Measurements from ENCODE around the gene OPRL1.

The OPRL1 gene

GRCh38 chr20:64080013-64080812 lies at the start of gene OPRL1:
Gene OPRL1, plus strand, starts transcription at chr20:64080082. Its CDS starts 12,639 bp downstream, at chr20:64092721.
- DNase-seq: peak in 1 of 2 experiments; percentile 27

GRCh38 chr20:64030371-64031134 lies 49.3 kb upstream of the OPRL1 start:
- DNase-seq: no peak

DNA sequence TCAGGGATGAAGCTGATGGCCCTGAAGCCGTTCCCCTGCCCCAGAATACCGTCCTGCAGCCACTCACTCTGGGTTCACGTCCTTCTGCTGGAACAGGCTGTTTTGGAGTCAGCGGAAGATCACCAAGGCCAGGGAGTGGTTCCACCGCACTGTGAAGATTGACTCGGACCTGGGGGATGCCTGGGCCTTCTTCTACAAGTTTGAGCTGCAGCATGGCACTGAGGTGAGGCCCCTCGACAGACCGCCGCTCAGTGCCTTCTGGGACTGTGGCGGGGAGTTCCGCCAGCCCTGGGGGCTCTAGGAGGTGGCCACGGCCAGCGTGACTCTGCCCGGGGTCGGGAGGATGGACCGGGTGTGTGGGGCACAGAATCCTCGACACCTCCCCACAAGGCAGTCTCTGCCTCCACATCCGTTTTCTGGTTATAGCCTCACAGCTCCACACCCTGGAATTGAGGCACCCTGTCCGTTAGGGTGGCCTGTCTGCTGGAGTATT lies 48.0 kb upstream of the OPRL1 start:
- no peak for DNase-seq

DNA sequence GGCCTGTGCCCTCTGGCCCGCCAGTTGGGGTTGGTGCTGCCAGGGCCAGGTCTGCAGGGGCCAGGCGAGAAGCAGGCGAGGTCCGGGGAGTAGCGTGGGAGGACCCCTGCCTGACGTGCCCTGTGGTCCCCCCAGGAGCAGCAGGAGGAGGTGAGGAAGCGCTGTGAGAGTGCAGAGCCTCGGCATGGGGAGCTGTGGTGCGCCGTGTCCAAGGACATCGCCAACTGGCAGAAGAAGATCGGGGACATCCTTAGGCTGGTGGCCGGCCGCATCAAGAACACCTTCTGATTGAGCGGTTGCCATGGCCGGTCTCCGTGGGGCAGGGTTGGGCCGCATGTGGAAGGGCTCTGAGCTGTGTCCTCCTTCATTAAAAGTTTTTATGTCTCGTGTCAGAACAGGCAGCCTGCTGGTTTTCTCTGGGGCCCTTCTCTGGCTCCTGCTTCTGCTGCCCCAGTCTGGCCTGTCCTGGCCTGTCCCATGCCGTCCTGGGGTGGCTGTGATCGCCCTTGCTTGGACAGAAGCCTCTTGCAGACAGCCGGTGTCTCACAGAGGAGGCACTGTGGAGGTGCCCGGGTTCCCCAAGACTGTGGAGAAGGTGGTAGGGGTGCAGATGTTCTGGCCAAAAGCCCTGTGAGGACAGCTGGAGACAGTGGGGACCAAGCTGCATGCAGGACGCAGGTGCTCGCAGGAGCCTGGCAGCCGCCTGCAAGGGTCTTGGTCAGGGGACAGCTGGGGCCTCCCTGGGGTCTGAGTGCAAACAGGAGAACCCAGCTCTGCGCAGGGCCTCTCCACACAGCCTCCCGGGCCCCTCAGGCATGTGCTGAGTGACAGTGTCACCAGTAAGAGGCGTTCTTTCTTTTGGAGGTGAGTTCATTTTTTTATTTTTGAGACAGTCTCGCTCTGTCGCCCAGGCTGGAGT lies 46.9 kb upstream of the OPRL1 start:
- no peak for DNase-seq

- no peak for DNase-seq
Observed at GRCh38 chr20:64033981-64034493, 45.8 kb upstream of the OPRL1 start.

DNA sequence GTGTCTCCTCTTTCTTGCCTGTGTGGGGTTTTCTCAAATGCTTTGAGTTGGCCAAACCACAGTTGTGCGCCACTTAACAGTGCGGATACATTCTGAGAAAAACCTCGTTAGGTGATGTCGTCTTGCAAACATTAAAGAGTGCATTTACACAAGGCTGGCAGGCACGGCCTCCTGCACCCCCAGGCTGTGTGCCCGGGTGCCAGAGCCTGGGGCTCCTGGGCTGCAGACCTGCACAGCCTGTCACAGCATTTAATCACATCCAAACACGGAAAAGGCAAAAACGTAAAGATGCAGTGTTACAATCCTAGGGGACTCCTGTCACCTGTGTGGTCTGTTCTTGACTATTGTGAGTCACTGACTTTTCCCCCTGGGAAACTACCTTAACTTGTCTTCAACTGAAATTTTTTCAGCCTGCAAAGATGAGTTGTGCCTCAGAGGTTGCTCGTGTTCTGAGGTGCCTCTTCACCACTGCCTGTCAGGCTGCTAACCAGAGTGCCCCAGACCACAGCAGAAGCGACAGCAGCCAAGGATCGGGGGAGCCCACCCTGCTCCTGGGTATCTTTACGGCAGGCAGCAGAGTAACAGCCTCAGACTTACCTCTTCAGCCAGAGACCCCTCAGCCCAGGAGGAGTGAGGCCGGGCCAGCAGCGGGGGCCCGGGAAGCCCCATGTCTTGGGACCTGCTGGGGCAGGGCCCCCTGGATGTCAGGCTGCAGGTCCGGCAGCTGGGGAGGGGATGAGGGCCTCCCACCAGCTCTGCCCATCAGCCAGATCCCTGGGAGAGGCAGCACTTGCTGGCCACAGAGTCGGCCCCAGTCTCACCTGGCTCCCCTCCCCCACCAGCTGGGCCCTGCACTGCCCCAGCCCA lies 44.6 kb upstream of the OPRL1 start:
- DNase-seq: peak in 1 of 2 experiments; percentile 31

- no peak for DNase-seq
Observed at GRCh38 chr20:64035933-64036345, 43.9 kb upstream of the OPRL1 start, which contains the start of gene C20orf204. Gene C20orf204, plus strand, starts transcription at chr20:64036182. Its CDS starts 142 bp downstream, at chr20:64036324.

DNA sequence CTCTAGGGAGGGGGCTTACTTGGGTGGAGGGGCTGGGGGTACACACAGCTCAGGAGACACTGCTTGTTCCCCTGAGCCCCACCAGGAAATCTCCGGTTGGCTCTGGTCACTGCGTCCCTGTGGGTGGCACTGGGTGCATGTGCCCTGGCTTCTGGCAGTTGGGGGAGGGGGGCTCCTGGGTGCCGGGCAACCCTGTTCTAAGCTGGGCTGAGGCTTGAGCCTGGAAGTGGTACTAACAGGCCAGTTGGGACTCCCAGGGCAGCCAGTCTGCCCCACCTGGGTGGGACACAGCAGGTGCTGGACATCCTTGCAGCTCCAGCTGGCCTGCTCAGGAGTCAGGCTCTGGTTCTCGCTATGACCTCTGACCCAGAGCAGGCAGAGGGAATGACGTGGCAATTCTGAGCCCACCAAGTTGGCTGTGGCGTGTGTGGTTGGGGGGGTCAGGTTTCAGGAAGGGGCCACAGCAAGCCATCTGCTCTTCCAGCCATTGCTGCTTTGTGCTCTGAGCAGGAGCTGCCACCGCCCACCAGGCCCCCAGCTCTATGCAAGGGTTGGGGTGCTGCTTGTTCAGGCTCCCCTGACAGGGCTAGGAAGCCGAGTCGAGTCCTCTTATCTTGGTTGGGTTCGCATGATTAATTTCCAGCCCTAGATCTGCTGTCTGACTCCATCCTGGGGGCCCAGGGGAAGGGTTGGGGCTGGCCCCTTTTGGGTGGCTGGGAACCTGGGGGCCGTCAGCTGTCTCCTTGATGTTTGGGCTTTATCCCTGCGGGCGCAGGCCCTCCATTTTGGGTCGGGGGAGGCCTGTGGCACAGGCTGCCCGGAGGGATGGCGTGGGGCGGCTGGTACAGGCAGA lies 43.3 kb upstream of the OPRL1 start:
- DNase-seq: no peak

DNA sequence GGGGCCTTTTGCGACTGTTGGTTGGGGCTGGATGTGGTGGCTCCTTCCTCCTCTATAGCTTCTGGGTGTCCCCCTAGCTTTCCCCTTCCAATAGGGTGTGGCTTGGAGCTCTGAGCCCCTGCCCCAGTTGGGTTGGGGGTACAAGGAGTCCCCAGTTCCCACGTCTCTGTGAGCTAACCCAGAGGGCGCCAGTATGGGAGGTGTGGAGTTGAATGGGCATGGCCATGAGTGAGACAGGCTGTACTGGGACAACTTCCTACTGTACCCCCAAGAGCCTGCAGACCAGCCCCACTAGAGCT lies 42.7 kb upstream of the OPRL1 start:
- no peak for DNase-seq

DNA sequence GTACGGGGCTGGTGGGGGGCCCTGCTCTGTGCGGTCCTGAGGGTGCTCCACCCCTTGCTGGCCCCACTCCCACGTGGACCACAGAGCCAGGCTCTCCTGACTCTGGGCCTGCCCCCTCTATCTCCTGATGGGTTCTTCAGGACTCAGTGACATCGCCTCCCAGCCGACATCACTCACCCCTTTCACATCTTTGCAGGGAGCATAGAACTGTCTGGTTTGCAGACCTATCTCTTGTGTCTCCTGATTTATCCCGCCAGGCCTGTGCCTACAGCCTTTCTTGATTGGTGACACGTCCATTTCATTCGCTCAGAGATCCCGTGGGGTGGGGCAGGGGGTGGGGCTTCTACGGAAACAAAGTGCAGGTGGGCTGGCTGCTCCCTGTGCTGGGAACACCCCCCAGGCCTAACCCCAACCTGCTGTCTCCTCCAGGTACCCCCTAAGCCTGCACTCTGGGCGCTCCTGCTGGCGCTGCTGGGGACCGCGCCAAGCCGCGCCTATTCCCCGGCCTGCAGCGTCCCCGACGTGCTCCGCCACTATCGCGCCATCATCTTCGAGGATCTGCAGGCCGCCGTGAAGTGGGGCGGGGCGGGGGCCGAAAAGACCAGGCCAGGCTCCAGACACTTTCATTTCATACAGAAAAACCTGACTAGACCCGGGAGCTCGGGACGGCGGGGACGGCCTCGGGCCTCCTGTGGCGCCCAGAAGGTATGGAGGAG lies 42.2 kb upstream of the OPRL1 start:
- DNase-seq: peak in 1 of 2 experiments; percentile 28

GRCh38 chr20:64038224-64038564 lies 41.7 kb upstream of the OPRL1 start:
- DNase-seq: no peak

DNA sequence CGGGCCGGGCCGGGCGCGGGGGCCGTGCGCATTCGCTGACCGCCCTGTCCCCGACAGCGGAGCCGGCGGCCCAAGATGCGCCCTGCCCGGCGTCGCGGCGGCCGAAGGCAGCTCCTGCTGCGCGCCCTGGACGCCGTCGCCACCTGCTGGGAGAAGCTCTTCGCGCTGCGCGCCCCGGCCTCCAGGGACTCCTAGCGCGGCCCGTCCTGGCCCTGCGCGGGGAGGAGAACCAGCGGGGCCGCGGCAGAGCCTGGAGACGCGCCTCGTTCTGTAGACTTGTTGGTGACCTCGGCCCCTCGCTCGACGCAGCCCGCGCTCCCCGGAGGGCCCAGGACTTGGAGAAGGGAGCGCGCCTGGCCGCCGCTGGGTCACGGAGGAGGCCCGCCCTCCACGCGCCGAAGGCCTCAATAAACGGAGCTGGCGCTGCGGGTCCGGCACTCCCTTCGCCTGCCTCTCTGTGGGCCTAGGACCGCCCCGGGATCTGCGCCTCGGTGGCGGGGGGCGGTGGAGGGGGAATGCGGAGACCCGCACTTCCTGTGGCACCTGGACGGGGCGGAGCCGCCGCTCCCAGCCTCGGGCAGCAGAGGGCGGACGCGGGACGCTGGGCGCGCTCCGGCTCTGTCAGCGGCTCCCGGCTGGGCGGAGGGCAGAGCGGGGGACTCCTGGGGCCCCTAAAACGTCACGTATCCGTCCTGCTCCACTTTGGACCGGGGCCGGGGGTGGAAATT lies 41.2 kb upstream of the OPRL1 start:
- peak; percentile 65 to 71 for DNase-seq

DNA sequence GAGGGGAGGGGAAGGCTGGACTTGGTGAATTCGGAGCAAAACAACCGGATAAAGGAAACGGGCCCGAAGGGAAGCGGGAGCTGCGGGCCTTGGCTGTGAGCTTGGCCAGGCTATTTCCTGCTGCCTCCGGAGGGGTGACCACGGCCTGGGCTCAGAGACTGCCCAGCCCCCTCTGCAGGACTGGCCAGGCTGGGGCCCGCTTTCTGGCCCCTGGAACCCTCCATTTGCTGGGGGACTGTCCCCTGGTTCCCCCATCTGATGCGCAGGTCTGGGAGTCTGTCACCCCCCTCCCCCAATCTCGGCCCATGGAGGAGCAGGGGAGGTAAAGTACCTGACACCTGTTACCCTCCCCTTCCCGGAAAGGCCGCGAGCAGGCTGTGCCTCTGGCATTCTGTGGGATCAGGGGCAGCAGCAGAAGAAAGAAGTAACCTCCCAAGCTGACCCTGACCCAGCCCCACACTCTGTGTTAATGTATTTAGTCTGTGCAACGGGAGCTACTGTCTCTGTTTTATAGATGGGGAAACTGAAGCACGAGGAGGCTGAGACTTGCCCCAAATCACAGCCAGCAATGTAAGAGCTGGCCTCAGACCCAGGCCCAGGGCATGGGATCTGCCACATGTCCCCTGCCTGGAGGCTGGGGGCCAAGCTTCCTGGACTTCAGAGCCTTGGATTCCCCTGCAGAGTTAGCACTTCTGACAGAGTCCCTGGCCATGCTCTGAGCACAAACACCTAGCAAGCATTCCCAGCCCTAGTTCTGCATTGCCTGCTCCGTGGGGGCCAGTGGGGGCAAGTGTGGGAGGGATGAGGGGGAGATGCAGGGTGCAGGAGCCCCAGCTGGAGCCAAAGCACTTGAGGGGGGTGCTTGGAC lies 40.4 kb upstream of the OPRL1 start:
- no peak for DNase-seq

GRCh38 chr20:64040231-64041039 lies 39.4 kb upstream of the OPRL1 start:
- no peak for DNase-seq

DNA sequence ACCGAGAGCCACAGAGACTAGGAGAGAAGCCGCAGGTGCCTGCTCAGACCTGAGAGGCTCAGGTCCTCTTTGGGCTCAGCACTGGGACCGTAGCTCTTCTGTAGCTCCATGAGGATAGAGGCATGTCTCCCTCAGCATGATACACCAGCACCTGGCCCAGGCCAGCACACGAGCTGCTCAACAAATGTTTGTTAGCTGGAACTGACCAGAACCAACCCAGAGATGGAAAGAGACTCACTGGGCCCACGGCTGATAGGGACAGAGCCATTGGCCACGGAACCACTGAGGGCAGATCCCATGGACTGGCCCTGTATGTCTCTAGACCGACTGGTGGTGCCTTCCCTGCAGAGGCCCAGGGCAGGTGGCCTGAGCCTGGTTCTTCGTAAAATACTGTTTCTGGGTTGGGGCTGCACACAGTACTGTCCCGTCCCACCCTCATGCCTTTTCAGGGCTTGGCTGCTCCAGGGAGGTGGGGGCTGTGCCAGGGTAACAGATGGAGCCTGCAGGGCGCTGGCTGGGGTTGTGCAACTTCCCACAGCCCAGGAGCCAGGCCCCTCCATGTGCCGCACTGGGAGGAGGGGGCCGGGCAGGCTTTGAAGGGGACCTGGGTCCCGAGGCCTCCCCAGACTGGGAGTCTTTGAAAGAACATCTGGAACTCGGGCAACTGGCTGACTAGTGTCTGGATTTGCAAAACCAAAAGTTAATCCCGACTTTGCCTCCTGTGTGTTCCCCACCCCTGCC lies 38.7 kb upstream of the OPRL1 start:
- no peak for DNase-seq

DNA sequence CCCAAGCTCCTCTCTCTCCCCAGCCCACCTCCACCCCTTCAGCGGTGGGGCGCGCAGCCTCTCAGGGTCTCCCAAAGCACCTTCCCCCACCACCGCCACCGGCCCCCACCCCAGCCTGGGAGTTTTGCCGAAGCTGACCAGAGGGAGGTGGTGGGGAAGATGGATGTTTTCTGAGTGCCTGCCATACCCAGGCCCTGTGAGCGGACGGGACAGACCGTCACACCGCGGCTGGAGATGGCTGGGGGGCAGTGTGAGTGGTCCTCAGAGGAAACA lies 38.2 kb upstream of the OPRL1 start:
- DNase-seq: no peak
